GM23248 (cell line): Measurements from ENCODE around the gene SLC35F3.

Experiments
- EZH2 ChIP-seq: fragments of 200-600 bp; sonication (generic); IDR thresholded peaks from 2 replicates; pipeline ENCODE4 v1.6.1; 2018; ENCODE audit warnings: antibody characterized with exemption, mild to moderate bottlenecking; ENCODE audit not compliant: insufficient read depth, poor library complexity, severe bottlenecking
- EZH2phosphoT487 ChIP-seq: fragments of 200-600 bp; sonication (generic); IDR thresholded peaks from 2 replicates; pipeline ENCODE4 v1.6.1; 2018; ENCODE audit warnings: antibody characterized with exemption, moderate library complexity, mild to moderate bottlenecking, low read depth; ENCODE audit not compliant: insufficient read depth

DNA sequence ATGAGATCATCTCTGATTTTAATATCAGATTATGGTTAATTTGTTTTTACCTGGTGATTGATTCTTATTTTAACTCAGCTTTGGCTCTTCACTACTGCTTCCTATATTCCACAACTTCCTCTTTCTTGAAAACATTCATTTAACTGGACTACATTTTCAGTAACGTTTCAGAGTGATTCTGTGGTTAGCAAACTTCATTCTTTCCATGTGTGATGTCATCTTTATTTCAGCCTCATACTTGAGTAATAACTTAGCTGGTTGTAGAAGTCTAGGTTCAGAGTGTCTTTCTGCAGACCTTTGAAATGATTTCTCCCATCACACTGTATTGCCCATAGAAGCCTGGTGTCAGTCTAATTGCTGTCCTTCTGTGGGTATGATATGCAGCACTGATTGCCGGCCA is 36.0 kb upstream of the SLC35F3 start:
- no peak for TF ChIP-seq EZH2
- no peak for TF ChIP-seq EZH2phosphoT487
